ENCODE data around the gene POLR1H. TPM values are rescaled to one million over a fixed set of nuclear protein-coding genes. Genes with fewer than 3 reads are reported as not detected.

Gene POLR1H
- total RNA-seq, 1 experiment from 2014 or later: 31.9 TPM

- no peak overlapping the region for H3K4me3 Mint-ChIP-seq
- peaks cover 73% of the 10 kb centered on the region for H3K27me3 Mint-ChIP-seq (ENCODE audit: low read depth)
- H3K27ac Mint-ChIP-seq: no peak overlapping the region
Measured at GRCh38 chr6:30087876-30088275, 26.8 kb downstream of the POLR1H start.

More at GRCh38 chr6:30087876-30088275, 26.8 kb downstream of the POLR1H start:
- DNase-seq: no peak
- Mint-ChIP-seq H3K9me3 (peaks cover 12% of the 10 kb centered on the region in 2 experiments), H3K36me3 (ENCODE audit: insufficient read depth in 1 of 3, low read depth in 3 of 3) (peaks cover 0 to 5% (median 3%) of the 10 kb centered on the region in 3 experiments; a peak in 3 of 7 replicates), H3K4me1 (peaks cover 6 to 9% of the 10 kb centered on the region in 2 experiments)
- no peak overlapping the region for H2BK12ac ChIP-seq (ENCODE audit: insufficient read length, low read depth, low read length)
- no peaks in the 10 kb centered on the region for H3K23me2 ChIP-seq (ENCODE audit: insufficient read length, low read depth, low read length, poor library complexity, severe bottlenecking)
- no peaks in the 10 kb centered on the region for H4K20me1 ChIP-seq (ENCODE audit: control insufficient read depth, insufficient read depth, insufficient read length)
- no peak overlapping the region for H3T11ph ChIP-seq (ENCODE audit: low read length)
- H4K91ac ChIP-seq (ENCODE audit: insufficient read length, low read depth, low read length): no peak overlapping the region
- no peak overlapping the region for H4K5ac ChIP-seq (ENCODE audit: insufficient read length, low read depth, low read length)
- H2BK15ac ChIP-seq (ENCODE audit: low read depth, low read length): no peak overlapping the region
- no peak overlapping the region for H3K4ac ChIP-seq (ENCODE audit: low read depth, low read length)
- no peaks in the 10 kb centered on the region for H3K79me2 ChIP-seq (ENCODE audit: insufficient read depth, low read length)
- no peaks in the 10 kb centered on the region; the same call in 1 of the 2 replicates for H3K4me1 ChIP-seq (ENCODE audit: insufficient read depth, low read length)
- H2BK5ac ChIP-seq (ENCODE audit: insufficient read length, low read length): no peak overlapping the region
- H3K56ac ChIP-seq (ENCODE audit: insufficient read length, low read depth, low read length): no peak overlapping the region
- no peak overlapping the region for H3K9ac ChIP-seq (ENCODE audit: extremely low read depth, insufficient read length, low read length)
- TF ChIP-seq, protein P1, sequence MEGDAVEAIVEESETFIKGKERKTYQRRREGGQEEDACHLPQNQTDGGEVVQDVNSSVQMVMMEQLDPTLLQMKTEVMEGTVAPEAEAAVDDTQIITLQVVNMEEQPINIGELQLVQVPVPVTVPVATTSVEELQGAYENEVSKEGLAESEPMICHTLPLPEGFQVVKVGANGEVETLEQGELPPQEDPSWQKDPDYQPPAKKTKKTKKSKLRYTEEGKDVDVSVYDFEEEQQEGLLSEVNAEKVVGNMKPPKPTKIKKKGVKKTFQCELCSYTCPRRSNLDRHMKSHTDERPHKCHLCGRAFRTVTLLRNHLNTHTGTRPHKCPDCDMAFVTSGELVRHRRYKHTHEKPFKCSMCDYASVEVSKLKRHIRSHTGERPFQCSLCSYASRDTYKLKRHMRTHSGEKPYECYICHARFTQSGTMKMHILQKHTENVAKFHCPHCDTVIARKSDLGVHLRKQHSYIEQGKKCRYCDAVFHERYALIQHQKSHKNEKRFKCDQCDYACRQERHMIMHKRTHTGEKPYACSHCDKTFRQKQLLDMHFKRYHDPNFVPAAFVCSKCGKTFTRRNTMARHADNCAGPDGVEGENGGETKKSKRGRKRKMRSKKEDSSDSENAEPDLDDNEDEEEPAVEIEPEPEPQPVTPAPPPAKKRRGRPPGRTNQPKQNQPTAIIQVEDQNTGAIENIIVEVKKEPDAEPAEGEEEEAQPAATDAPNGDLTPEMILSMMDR (conservative IDR thresholded peaks at IDR 0.05): no peak
- no peak overlapping the region for H3K23ac ChIP-seq (ENCODE audit: insufficient read length, low read depth, low read length)
- no peaks in the 10 kb centered on the region for H3K9me3 ChIP-seq (ENCODE audit: control insufficient read depth, low read depth, low read length)
- H2BK20ac ChIP-seq (ENCODE audit: low read depth, low read length, poor library complexity, severe bottlenecking): no peak overlapping the region
- H3K27me3 ChIP-seq (ENCODE audit: insufficient read depth, low read length): no peaks in the 10 kb centered on the region
- no peak overlapping the region for H3K27ac ChIP-seq (ENCODE audit: insufficient read length, low read depth, low read length)
- no peak overlapping the region for H3K18ac ChIP-seq (ENCODE audit: insufficient read length, low read depth, low read length)
- no peak overlapping the region for H2AFZ ChIP-seq (ENCODE audit: low read length)
- no peak overlapping the region for H2AK5ac ChIP-seq (ENCODE audit: insufficient read length, low read length)
- no peak overlapping the region for H3K4me2 ChIP-seq (ENCODE audit: insufficient read depth, insufficient read length, low read length)
- H3K79me1 ChIP-seq (ENCODE audit: insufficient read depth, low read depth, low read length, poor library complexity, severe bottlenecking): no peaks in the 10 kb centered on the region
- no CpG with 5 or more reads among the region's 5 CpGs for WGBS (ENCODE audit: extremely low coverage, insufficient read length, low lambda C conversion rate)
- H3K14ac ChIP-seq (ENCODE audit: insufficient read depth, low read length): no peak overlapping the region
- H4K8ac ChIP-seq (replicated peaks; ENCODE audit: insufficient read length, low read depth, low read length): no peak overlapping the region
- no peak overlapping the region for H2BK120ac ChIP-seq (ENCODE audit: low read depth, low read length, poor library complexity, severe bottlenecking)

Data from H9 (cell line).